NT2/D1 (cell line): ENCODE results near the gene PRKAR1A.

Source experiments
- SUZ12 ChIP-seq: IDR thresholded peaks from 2 replicates; pipeline ENCODE4 v1.6.1; 2011; ENCODE audit not compliant: insufficient read length, insufficient read depth; ENCODE audit errors: extremely low read depth
- YY1 ChIP-seq: IDR thresholded peaks from 2 replicates; pipeline ENCODE4 v1.6.1; 2011; ENCODE audit not compliant: insufficient read length, insufficient read depth

GRCh38 chr17:68498479-68499326 lies 13.5 kb upstream of the PRKAR1A start:
- no peak for TF ChIP-seq YY1
- TF ChIP-seq SUZ12, result no peak
